Natural killer cell treated with Interleukin-12 subunit alpha and Interleukin-12 subunit beta and Interleukin-15 and Interleukin-18, amount 100 ng/mL, for 72 hours (primary cell): Measurements from ENCODE around the gene SNAPC4. TPM values are rescaled to one million over a fixed set of nuclear protein-coding genes. Genes with fewer than 3 reads are reported as not detected.
"Not testable (repeated sequence)": the region's sequence is repeated elsewhere in the genome, so short reads cannot be mapped to it uniquely, and the experiment has no call there.

Experiments
- ATAC-seq, 2 donors: fragments of 150-1000 bp; cut with Tn5 transposase in 1 of 2; sonication (Bioruptor Pico), chemical (Tn5 transposase) in 1 of 2; 2 replicates each; pipeline ENCODE4 v1.10.0; 2021
- DNase-seq: peaks from one replicate; pipeline ENCODE4 v3.0.0; 2022; ENCODE audit warnings: low spot score
- H3K27ac Mint-ChIP-seq, 2 donors: 1 replicate in 1 of 2; 2 replicates in 1 of 2; pipeline ENCODE4 v1.8.0; 2022; ENCODE audit warnings: mixed read lengths in 2 of 2, mild to moderate bottlenecking in 1 of 2, moderate library complexity in 1 of 2
- H3K27me3 Mint-ChIP-seq, 2 donors: 1 replicate in 1 of 2; 2 replicates in 1 of 2; pipeline ENCODE4 v1.8.0; 2022; ENCODE audit warnings: mixed read lengths in 2 of 2
- H3K36me3 Mint-ChIP-seq: one replicate; pipeline ENCODE4 v1.8.0; 2022; ENCODE audit warnings: mixed read lengths
- H3K4me1 Mint-ChIP-seq, 2 donors: 1 replicate in 1 of 2; 2 replicates in 1 of 2; pipeline ENCODE4 v1.8.0; 2022; ENCODE audit warnings: low read depth in 2 of 2, mixed read lengths in 2 of 2, mild to moderate bottlenecking in 1 of 2
- H3K4me3 Mint-ChIP-seq: one replicate; pipeline ENCODE4 v1.8.0; 2022; ENCODE audit warnings: mixed read lengths
- H3K9me3 Mint-ChIP-seq: 2 replicates; pipeline ENCODE4 v1.8.0; 2022; ENCODE audit warnings: mixed read lengths
- total RNA-seq, 2 donors: library from RNA; stranded (reverse); gene quantifications; one replicate each; pipeline ENCODE4 v1.2.3, GENCODE V29; 2022

Gene SNAPC4
- total RNA-seq, 2 donors from 2014 or later: 11.3 to 48.5 TPM

GRCh38 chr9:136361754-136362449 is 38.1 kb downstream of the SNAPC4 start:
- no peak overlapping the region for H3K27ac Mint-ChIP-seq
- no peak for DNase-seq

GRCh38 chr9:136361047-136361753 is 38.8 kb downstream of the SNAPC4 start:
- Mint-ChIP-seq H3K36me3 (no peaks in the 10 kb centered on the region), H3K27me3 (no peaks in the 10 kb centered on the region), H3K9me3 (no peaks in the 10 kb centered on the region), H3K27ac (no peak overlapping the region), H3K4me3 (no peak overlapping the region), H3K4me1 (no peaks in the 10 kb centered on the region)
- DNase-seq (no peak), ATAC-seq (no peak)

More at GRCh38 chr9:136361754-136362449, 38.1 kb downstream of the SNAPC4 start:
- no peak overlapping the region for H3K4me3 Mint-ChIP-seq
- H3K9me3 Mint-ChIP-seq: no peaks in the 10 kb centered on the region
- no peaks in the 10 kb centered on the region for H3K4me1 Mint-ChIP-seq
- H3K36me3 Mint-ChIP-seq: no peaks in the 10 kb centered on the region
- no peak for ATAC-seq
- H3K27me3 Mint-ChIP-seq: no peaks in the 10 kb centered on the region

GRCh38 chr9:136359774-136360718 is 39.9 kb downstream of the SNAPC4 start:
- Mint-ChIP-seq H3K4me3 (no peak overlapping the region), H3K36me3 (no peaks in the 10 kb centered on the region), H3K27me3 (no peaks in the 10 kb centered on the region), H3K27ac (no peak overlapping the region), H3K4me1 (no peaks in the 10 kb centered on the region), H3K9me3 (no peaks in the 10 kb centered on the region)
- ATAC-seq (no peak), DNase-seq (no peak)

GRCh38 chr9:136358888-136359287 is 41.1 kb downstream of the SNAPC4 start:
- Mint-ChIP-seq H3K27me3 (no peaks in the 10 kb centered on the region), H3K9me3 (no peaks in the 10 kb centered on the region), H3K4me1 (no peaks in the 10 kb centered on the region), H3K36me3 (no peaks in the 10 kb centered on the region), H3K27ac (no peak overlapping the region), H3K4me3 (no peak overlapping the region)
- DNase-seq (no peak), ATAC-seq (no peak)

- ATAC-seq: no peak
Observed at GRCh38 chr9:136358016-136358415, 42.0 kb downstream of the SNAPC4 start.

GRCh38 chr9:136357202-136357725 is 42.7 kb downstream of the SNAPC4 start:
- Mint-ChIP-seq H3K27me3 (no peaks in the 10 kb centered on the region), H3K4me3 (no peak overlapping the region), H3K36me3 (no peaks in the 10 kb centered on the region), H3K27ac (no peak overlapping the region), H3K4me1 (no peaks in the 10 kb centered on the region), H3K9me3 (no peaks in the 10 kb centered on the region)
- DNase-seq (no peak), ATAC-seq (no peak)

More at GRCh38 chr9:136358016-136358415, 42.0 kb downstream of the SNAPC4 start:
- Mint-ChIP-seq H3K4me3 (no peak overlapping the region), H3K9me3 (no peaks in the 10 kb centered on the region), H3K27me3 (no peaks in the 10 kb centered on the region), H3K36me3 (no peaks in the 10 kb centered on the region), H3K4me1 (no peaks in the 10 kb centered on the region), H3K27ac (no peak overlapping the region)
- DNase-seq: no peak

- DNase-seq: no peak
Observed at GRCh38 chr9:136355616-136356557, 44.1 kb downstream of the SNAPC4 start.

GRCh38 chr9:136354592-136355085 is 45.3 kb downstream of the SNAPC4 start:
- no peak for ATAC-seq

More at GRCh38 chr9:136355616-136356557, 44.1 kb downstream of the SNAPC4 start:
- no peak for ATAC-seq
- no peak overlapping the region for H3K27ac Mint-ChIP-seq
- no peak overlapping the region for H3K4me3 Mint-ChIP-seq
- H3K36me3 Mint-ChIP-seq: no peaks in the 10 kb centered on the region
- no peaks in the 10 kb centered on the region for H3K27me3 Mint-ChIP-seq
- H3K4me1 Mint-ChIP-seq: no peaks in the 10 kb centered on the region
- H3K9me3 Mint-ChIP-seq: no peaks in the 10 kb centered on the region

GRCh38 chr9:136353757-136354488 is 46.0 kb downstream of the SNAPC4 start:
- H3K4me3 Mint-ChIP-seq: no peak overlapping the region
- H3K9me3 Mint-ChIP-seq: no peaks in the 10 kb centered on the region
- DNase-seq (no peak), ATAC-seq (no peak)
- H3K4me1 Mint-ChIP-seq: no peaks in the 10 kb centered on the region
- no peaks in the 10 kb centered on the region for H3K36me3 Mint-ChIP-seq
- no peaks in the 10 kb centered on the region for H3K27me3 Mint-ChIP-seq
- H3K27ac Mint-ChIP-seq: no peak overlapping the region

More at GRCh38 chr9:136354592-136355085, 45.3 kb downstream of the SNAPC4 start:
- no peaks in the 10 kb centered on the region for H3K4me1 Mint-ChIP-seq
- no peaks in the 10 kb centered on the region for H3K36me3 Mint-ChIP-seq
- no peak for DNase-seq
- H3K4me3 Mint-ChIP-seq: no peak overlapping the region
- no peaks in the 10 kb centered on the region for H3K27me3 Mint-ChIP-seq
- no peak overlapping the region for H3K27ac Mint-ChIP-seq
- no peaks in the 10 kb centered on the region for H3K9me3 Mint-ChIP-seq

- DNase-seq (no peak), ATAC-seq (no peak)
- Mint-ChIP-seq H3K4me3 (no peak overlapping the region), H3K36me3 (no peaks in the 10 kb centered on the region), H3K4me1 (no peaks in the 10 kb centered on the region), H3K9me3 (no peaks in the 10 kb centered on the region), H3K27ac (no peak overlapping the region), H3K27me3 (no peaks in the 10 kb centered on the region)
Observed at GRCh38 chr9:136353088-136353487, 46.9 kb downstream of the SNAPC4 start.

GRCh38 chr9:136352682-136353081 is 47.3 kb downstream of the SNAPC4 start:
- no peak for DNase-seq
- Mint-ChIP-seq H3K27ac (no peak overlapping the region), H3K9me3 (no peaks in the 10 kb centered on the region), H3K36me3 (no peaks in the 10 kb centered on the region), H3K4me1 (no peaks in the 10 kb centered on the region), H3K27me3 (no peaks in the 10 kb centered on the region), H3K4me3 (no peak overlapping the region)
- no peak for ATAC-seq

- not testable (repeated sequence) for H3K27ac Mint-ChIP-seq, H3K9me3 Mint-ChIP-seq, DNase-seq, H3K4me1 Mint-ChIP-seq, H3K27me3 Mint-ChIP-seq, ATAC-seq, H3K4me3 Mint-ChIP-seq, H3K36me3 Mint-ChIP-seq
Observed at GRCh38 chr9:136351868-136352267, 48.1 kb downstream of the SNAPC4 start.
